ENCODE results near the gene LDLRAD3.

The LDLRAD3 gene

DNA sequence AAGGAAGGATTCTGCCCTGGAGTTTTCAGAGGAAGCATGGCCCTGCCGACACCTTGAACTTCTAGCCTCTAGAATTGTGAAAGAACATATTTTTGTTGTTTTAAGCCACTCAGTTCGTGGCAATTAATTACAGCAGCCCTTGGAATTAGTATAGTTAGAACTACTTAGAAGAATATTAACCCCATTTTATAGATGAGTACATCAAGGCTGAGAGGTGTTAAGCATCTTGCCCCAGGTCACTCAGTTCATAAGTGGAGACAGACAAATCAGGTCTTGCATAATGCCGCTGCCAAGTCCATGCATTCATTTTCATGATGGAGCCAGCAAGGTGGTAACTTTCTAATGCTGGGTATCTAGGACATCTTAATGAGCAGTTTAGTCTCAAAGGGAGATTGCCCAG lies 26.6 kb downstream of the LDLRAD3 start:
- TF ChIP-seq, protein P1, sequence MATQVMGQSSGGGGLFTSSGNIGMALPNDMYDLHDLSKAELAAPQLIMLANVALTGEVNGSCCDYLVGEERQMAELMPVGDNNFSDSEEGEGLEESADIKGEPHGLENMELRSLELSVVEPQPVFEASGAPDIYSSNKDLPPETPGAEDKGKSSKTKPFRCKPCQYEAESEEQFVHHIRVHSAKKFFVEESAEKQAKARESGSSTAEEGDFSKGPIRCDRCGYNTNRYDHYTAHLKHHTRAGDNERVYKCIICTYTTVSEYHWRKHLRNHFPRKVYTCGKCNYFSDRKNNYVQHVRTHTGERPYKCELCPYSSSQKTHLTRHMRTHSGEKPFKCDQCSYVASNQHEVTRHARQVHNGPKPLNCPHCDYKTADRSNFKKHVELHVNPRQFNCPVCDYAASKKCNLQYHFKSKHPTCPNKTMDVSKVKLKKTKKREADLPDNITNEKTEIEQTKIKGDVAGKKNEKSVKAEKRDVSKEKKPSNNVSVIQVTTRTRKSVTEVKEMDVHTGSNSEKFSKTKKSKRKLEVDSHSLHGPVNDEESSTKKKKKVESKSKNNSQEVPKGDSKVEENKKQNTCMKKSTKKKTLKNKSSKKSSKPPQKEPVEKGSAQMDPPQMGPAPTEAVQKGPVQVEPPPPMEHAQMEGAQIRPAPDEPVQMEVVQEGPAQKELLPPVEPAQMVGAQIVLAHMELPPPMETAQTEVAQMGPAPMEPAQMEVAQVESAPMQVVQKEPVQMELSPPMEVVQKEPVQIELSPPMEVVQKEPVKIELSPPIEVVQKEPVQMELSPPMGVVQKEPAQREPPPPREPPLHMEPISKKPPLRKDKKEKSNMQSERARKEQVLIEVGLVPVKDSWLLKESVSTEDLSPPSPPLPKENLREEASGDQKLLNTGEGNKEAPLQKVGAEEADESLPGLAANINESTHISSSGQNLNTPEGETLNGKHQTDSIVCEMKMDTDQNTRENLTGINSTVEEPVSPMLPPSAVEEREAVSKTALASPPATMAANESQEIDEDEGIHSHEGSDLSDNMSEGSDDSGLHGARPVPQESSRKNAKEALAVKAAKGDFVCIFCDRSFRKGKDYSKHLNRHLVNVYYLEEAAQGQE (IDR thresholded peaks at IDR 0.05; ENCODE audit: low read depth), result no peak
- TF ChIP-seq RAD21 (IDR thresholded peaks at IDR 0.05; ENCODE audit: low read depth) (no peak), ZBTB7A (IDR thresholded peaks at IDR 0.05; ENCODE audit: low read depth) (no peak), NFIC (IDR thresholded peaks at IDR 0.05) (no peak), TAF1 (IDR thresholded peaks at IDR 0.05; ENCODE audit: low read depth) (no peak), CREB1 (IDR thresholded peaks at IDR 0.05; ENCODE audit: low read depth) (no peak), TEAD4 (IDR thresholded peaks at IDR 0.05) (no peak), FOXM1 (IDR thresholded peaks at IDR 0.05; ENCODE audit: borderline replicate concordance, low read depth) (no peak), CEBPB (IDR thresholded peaks at IDR 0.05) (no peak), TCF12 (IDR thresholded peaks at IDR 0.05; ENCODE audit: low read depth) (no peak), YY1 (IDR thresholded peaks at IDR 0.05; ENCODE audit: low read depth) (no peak), EGR1 (IDR thresholded peaks at IDR 0.05) (no peak), EP300 (IDR thresholded peaks at IDR 0.05; ENCODE audit: borderline replicate concordance) (no peak)
- TF ChIP-seq, protein P2, sequence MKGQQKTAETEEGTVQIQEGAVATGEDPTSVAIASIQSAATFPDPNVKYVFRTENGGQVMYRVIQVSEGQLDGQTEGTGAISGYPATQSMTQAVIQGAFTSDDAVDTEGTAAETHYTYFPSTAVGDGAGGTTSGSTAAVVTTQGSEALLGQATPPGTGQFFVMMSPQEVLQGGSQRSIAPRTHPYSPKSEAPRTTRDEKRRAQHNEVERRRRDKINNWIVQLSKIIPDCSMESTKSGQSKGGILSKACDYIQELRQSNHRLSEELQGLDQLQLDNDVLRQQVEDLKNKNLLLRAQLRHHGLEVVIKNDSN (IDR thresholded peaks at IDR 0.05), result no peak
- TF ChIP-seq, protein P3, sequence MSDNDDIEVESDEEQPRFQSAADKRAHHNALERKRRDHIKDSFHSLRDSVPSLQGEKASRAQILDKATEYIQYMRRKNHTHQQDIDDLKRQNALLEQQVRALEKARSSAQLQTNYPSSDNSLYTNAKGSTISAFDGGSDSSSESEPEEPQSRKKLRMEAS (IDR thresholded peaks at IDR 0.05), result no peak

DNA sequence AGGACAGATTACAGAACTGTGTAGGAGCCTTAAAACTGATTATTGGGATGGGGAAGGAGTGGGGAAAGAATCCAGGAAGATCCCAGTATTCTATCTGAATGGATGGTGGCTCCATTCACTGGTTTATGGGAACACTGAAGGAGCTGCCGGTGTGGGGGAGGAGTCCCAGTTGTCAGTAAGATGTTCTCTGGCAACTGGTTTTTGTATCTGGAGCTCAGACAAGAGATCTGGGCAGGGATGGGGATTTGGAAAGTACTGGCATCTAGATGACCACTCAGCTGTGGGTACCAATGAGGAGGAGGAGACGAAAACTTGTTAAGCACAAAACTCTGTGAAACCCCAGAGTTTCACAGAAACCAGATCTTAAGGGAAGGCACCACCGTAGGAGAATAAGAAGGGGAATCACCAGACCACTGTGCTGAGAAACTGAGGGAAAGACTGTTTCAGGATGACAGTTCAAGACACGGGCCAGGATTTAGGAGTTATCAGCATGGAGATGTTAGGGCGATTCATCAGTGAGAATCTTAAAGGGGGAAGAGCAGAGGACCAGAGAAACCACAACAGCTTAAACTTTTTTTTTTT lies 28.1 kb downstream of the LDLRAD3 start:
- no peak for TF ChIP-seq YY1 (IDR thresholded peaks at IDR 0.05; ENCODE audit: low read depth)
- no peak for TF ChIP-seq TAF1 (IDR thresholded peaks at IDR 0.05; ENCODE audit: low read depth)

DNA sequence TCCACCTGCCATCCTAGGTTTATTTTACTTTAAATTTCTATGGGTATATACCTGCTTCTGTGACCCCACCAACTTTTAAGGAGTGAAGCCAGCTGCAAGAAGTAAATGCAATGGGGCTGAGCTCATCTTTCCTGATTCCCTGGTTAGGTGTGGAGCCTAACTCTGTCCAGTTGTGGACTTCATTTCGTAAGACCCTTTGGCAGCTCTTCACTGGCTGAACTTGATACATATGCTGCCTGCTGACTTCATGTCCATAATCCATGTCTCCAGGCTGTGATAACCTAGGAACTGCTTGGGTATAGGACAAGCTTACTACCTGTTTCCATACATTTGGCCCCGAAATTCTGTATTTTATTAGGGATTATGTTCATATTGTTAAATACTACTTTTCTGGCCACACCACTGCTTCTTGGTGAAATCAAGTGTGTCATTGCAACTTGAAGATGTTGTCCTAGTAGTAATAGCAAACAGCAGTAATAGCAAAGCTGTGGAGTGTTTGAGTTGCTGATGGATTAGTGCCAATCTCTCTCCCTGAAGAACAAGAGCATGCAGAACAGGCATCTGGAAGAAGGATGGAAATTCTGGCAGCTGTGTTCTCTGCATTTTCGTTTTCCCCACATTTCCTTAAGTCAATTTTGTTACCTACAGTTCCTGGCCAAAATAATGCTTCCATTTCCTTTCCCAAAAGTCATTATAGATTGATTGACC lies 31.2 kb downstream of the LDLRAD3 start:
- TF ChIP-seq, protein P3 (IDR thresholded peaks at IDR 0.05), result no peak
- TF ChIP-seq TAF1 (IDR thresholded peaks at IDR 0.05; ENCODE audit: low read depth) (no peak), NFIC (IDR thresholded peaks at IDR 0.05) (no peak), YY1 (IDR thresholded peaks at IDR 0.05; ENCODE audit: low read depth) (no peak)

DNA sequence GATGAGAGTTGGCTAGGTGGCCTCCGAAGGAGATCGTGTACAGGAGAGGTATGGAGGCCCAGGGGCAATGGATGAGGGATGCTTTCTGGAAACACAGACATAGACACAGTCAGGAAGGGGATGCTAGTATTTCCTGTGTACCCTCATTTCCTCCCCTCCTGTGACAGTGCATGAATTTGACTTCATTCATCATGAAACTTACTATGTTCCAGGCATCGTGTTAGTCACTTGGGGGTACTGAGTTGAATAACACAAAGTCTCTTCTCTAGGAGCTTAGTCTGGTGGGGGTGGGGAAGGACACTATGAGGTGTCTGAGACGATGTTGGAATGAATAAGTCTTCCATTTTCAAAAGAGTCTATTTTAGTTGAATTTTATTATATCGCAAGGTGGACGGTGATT lies 32.6 kb downstream of the LDLRAD3 start:
- TF ChIP-seq FOXM1 (IDR thresholded peaks at IDR 0.05; ENCODE audit: borderline replicate concordance, low read depth) (no peak), TCF12 (IDR thresholded peaks at IDR 0.05; ENCODE audit: low read depth) (no peak), EGR1 (IDR thresholded peaks at IDR 0.05) (no peak)

DNA sequence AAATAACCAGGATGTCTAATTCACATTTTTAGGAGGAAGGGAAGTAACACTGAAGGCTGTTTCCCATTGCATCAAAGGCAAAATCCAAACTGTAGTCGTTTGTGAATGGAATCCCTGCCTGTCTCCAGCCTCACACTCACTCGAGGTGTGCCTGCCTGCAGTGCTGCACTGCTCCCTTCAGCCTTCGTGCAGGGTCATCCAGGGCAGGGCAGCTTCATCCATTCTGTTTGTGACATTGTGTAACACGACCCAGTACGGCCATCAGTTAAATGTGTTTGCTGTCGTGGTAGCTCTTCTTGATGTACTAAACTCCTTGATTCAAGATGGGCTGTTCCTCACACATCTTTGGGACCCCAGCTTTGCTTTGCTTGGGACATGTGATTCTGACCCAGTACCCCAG lies 34.3 kb downstream of the LDLRAD3 start:
- TF ChIP-seq EP300 (IDR thresholded peaks at IDR 0.05; ENCODE audit: borderline replicate concordance) (no peak), TEAD4 (IDR thresholded peaks at IDR 0.05) (no peak), CREB1 (IDR thresholded peaks at IDR 0.05; ENCODE audit: low read depth) (no peak), NFIC (IDR thresholded peaks at IDR 0.05) (no peak), RAD21 (IDR thresholded peaks at IDR 0.05; ENCODE audit: low read depth) (no peak), YY1 (IDR thresholded peaks at IDR 0.05; ENCODE audit: low read depth) (no peak), EGR1 (IDR thresholded peaks at IDR 0.05) (no peak), FOXM1 (IDR thresholded peaks at IDR 0.05; ENCODE audit: borderline replicate concordance, low read depth) (no peak), ZBTB7A (IDR thresholded peaks at IDR 0.05; ENCODE audit: low read depth) (no peak)
- TF ChIP-seq, protein P1 (IDR thresholded peaks at IDR 0.05; ENCODE audit: low read depth), result no peak
- TF ChIP-seq, protein P3 (IDR thresholded peaks at IDR 0.05), result no peak
- TF ChIP-seq, protein P2 (IDR thresholded peaks at IDR 0.05), result no peak

DNA sequence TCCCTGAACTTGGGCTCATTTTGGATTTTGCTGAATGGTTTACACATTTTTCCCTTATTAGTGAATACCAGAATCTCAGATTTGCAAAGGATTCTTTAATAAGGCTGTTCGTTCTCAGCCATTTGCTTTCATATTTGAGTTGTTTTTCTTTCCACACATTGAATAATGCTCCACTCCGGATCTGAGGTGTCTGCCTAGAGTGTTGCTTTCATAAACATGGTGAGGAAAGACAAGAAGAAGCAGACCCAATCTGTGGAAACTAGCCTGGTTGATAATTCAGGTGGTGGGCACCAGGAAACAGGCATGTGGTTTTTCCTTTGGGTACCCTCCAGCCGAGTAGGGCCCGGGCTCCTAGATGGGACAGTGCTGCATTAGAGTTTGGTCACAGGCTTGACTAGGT lies 35.0 kb downstream of the LDLRAD3 start:
- TF ChIP-seq TCF12 (IDR thresholded peaks at IDR 0.05; ENCODE audit: low read depth), result no peak
- no peak for TF ChIP-seq YY1 (IDR thresholded peaks at IDR 0.05; ENCODE audit: low read depth)
- TF ChIP-seq NFIC (IDR thresholded peaks at IDR 0.05), result no peak
- no peak for TF ChIP-seq CEBPB (IDR thresholded peaks at IDR 0.05)
- TF ChIP-seq, protein P2 (IDR thresholded peaks at IDR 0.05), result no peak
- no peak for TF ChIP-seq RAD21 (IDR thresholded peaks at IDR 0.05; ENCODE audit: low read depth)
- TF ChIP-seq, protein P1 (IDR thresholded peaks at IDR 0.05; ENCODE audit: low read depth), result no peak
- TF ChIP-seq, protein P3 (IDR thresholded peaks at IDR 0.05), result no peak
- TF ChIP-seq EGR1 (IDR thresholded peaks at IDR 0.05), result no peak
- TF ChIP-seq FOXM1 (IDR thresholded peaks at IDR 0.05; ENCODE audit: borderline replicate concordance, low read depth), result no peak
- TF ChIP-seq CREB1 (IDR thresholded peaks at IDR 0.05; ENCODE audit: low read depth), result no peak
- no peak for TF ChIP-seq TAF1 (IDR thresholded peaks at IDR 0.05; ENCODE audit: low read depth)
- TF ChIP-seq ZBTB7A (IDR thresholded peaks at IDR 0.05; ENCODE audit: low read depth), result no peak
- no peak for TF ChIP-seq TEAD4 (IDR thresholded peaks at IDR 0.05)
- no peak for TF ChIP-seq EP300 (IDR thresholded peaks at IDR 0.05; ENCODE audit: borderline replicate concordance)
